ENCODE results near the gene SLC2A9. TPM values are rescaled to one million over a fixed set of nuclear protein-coding genes. Genes with fewer than 3 reads are reported as not detected.
"Not testable (repeated sequence)": the region's sequence is repeated elsewhere in the genome, so short reads cannot be mapped to it uniquely, and the experiment has no call there.

The SLC2A9 gene
- total RNA-seq, 6 experiments from 2014 or later = 16.1 to 25.0 (median 19.8) TPM

DNA sequence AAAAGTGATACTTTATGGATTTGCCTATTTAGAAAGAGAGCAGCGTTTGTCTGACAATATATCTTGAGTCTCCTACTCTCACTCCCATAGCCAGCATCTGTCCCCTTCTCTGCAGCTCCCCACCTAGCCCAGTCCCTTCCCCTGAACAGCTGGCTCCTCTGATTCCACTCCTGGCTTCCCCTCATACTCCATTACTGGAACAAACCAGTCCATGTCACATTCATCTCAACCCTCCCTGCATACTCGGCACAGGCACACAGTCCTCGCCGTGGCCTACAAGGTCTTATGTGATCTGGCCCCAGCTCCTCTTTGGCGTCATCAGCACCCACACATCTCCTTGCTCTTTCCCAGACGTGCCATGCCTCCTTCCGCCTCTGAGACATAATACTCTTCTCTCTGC lies 36.7 kb downstream of the SLC2A9 start:
- no peak for DNase-seq
- no peak for ATAC-seq

GRCh38 chr4:9983211-9983610 lies 38.1 kb downstream of the SLC2A9 start:
- WGBS (ENCODE audit: insufficient coverage, low coverage, low lambda C conversion rate, missing lambda C conversion rate) = 80% methylated on average over 1 of the region's 6 CpGs
- H3K4me1 ChIP-seq = no peaks in the 10 kb centered on the region
- H3K27me3 ChIP-seq = no peaks in the 10 kb centered on the region
- H3K27ac ChIP-seq = no peak overlapping the region
- H3K4me3 ChIP-seq = no peak overlapping the region
- H3K36me3 ChIP-seq = peaks cover 0 to 14% (median under 1%) of the 10 kb centered on the region in 4 donors
- no peak for ATAC-seq
- intact Hi-C loops (cut with DNase I) = no loop called here
- no peak for TF ChIP-seq POLR2A (IDR thresholded peaks at IDR 0.05)
- TF ChIP-seq, protein P1, sequence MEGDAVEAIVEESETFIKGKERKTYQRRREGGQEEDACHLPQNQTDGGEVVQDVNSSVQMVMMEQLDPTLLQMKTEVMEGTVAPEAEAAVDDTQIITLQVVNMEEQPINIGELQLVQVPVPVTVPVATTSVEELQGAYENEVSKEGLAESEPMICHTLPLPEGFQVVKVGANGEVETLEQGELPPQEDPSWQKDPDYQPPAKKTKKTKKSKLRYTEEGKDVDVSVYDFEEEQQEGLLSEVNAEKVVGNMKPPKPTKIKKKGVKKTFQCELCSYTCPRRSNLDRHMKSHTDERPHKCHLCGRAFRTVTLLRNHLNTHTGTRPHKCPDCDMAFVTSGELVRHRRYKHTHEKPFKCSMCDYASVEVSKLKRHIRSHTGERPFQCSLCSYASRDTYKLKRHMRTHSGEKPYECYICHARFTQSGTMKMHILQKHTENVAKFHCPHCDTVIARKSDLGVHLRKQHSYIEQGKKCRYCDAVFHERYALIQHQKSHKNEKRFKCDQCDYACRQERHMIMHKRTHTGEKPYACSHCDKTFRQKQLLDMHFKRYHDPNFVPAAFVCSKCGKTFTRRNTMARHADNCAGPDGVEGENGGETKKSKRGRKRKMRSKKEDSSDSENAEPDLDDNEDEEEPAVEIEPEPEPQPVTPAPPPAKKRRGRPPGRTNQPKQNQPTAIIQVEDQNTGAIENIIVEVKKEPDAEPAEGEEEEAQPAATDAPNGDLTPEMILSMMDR (IDR thresholded peaks at IDR 0.05) = no peak
- no peaks in the 10 kb centered on the region for H3K9me3 ChIP-seq
- no peak for DNase-seq

More for the DNA sequence above, 36.7 kb downstream of the SLC2A9 start:
- Histone ChIP-seq H3K27me3 (no peaks in the 10 kb centered on the region), H3K4me1 (no peaks in the 10 kb centered on the region), H3K9me3 (no peaks in the 10 kb centered on the region), H3K27ac (no peak overlapping the region), H3K36me3 (peaks cover 0 to 14% (median 0%) of the 10 kb centered on the region in 4 donors), H3K4me3 (no peak overlapping the region)
- WGBS (ENCODE audit: insufficient coverage, low coverage, low lambda C conversion rate, missing lambda C conversion rate) = 94% methylated on average over 7 of the region's 7 CpGs
- TF ChIP-seq POLR2A (IDR thresholded peaks at IDR 0.05) = no peak
- TF ChIP-seq, protein P1 (IDR thresholded peaks at IDR 0.05) = no peak
- intact Hi-C loops (cut with DNase I) = no loop called here

DNA sequence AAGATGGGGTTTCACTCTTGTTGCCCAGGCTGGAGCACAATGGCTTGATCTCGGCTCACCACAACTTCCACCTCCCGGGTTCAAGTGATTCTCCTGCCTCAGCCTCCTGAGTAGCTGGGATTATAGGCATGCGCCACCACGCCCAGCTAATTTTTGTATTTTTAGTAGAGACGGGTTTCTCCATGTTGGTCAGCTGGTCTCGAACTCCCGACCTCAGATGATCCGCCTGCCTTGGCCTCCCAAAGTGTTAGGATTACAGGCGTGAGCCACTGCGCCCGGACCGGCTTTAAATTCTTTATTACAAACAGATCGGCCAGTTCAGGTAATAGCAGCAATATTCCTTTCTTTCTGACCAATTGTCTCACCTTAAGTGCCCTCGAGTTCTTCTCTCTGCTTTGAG lies 39.4 kb downstream of the SLC2A9 start:
- 91% methylated on average over 14 of the region's 14 CpGs for WGBS (ENCODE audit: insufficient coverage, low coverage, low lambda C conversion rate, missing lambda C conversion rate)
- H3K4me1 ChIP-seq; intact Hi-C loops (cut with DNase I): not testable (repeated sequence)

GRCh38 chr4:9980898-9981297 lies 40.4 kb downstream of the SLC2A9 start:
- Histone ChIP-seq H3K9me3 (no peaks in the 10 kb centered on the region), H3K4me3 (no peak overlapping the region), H3K36me3 (peaks cover 0 to 14% (median under 1%) of the 10 kb centered on the region in 4 donors), H3K27ac (no peak overlapping the region), H3K27me3 (no peaks in the 10 kb centered on the region), H3K4me1 (no peaks in the 10 kb centered on the region)
- WGBS (ENCODE audit: insufficient coverage, low coverage, low lambda C conversion rate, missing lambda C conversion rate) = 100% methylated on average over 5 of the region's 5 CpGs
- no peak for TF ChIP-seq POLR2A (IDR thresholded peaks at IDR 0.05)
- TF ChIP-seq, protein P1 (IDR thresholded peaks at IDR 0.05) = no peak
- ATAC-seq = no peak
- no peak for DNase-seq
- intact Hi-C loops (cut with DNase I) = no loop called here

More for the DNA sequence above, 39.4 kb downstream of the SLC2A9 start:
- ATAC-seq, H3K27me3 ChIP-seq, H3K4me3 ChIP-seq, H3K9me3 ChIP-seq, H3K27ac ChIP-seq, DNase-seq: not testable (repeated sequence)
- peaks cover 0 to 14% (median under 1%) of the 10 kb centered on the region in 4 donors for H3K36me3 ChIP-seq

DNA sequence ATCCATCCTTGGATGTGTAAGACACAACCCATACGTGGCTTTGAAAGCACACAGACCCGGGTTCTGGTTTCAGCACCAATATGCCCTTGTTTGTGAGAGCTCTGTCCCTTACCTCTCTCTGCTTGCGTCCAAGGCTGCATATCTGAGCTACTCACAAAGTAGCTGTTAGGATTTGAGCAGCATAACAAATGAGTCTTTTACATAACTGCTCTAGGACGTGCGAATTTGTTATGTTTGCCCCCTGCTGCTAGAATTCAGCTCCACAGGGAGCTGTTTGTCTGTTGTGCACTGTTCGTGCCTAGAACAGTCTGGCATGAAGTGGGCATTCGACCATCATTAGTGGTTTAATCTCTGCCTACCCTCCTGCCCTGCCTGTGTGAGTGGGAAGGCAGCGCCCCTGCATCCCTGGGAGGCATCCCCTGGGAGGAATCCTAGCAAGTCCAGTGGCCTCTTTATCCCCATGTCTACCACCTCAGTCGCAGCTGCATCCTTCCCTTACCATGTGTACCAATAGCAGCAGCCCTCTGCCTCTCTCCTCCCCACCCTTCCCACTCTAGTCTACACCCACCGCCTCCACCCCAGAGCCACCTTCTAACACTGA lies 42.1 kb downstream of the SLC2A9 start:
- intact Hi-C loops (cut with DNase I) = no loop called here
- no peaks in the 10 kb centered on the region for H3K4me1 ChIP-seq
- H3K36me3 ChIP-seq = peaks cover 0 to 7% (median under 1%) of the 10 kb centered on the region in 4 donors
- no peaks in the 10 kb centered on the region for H3K9me3 ChIP-seq
- DNase-seq (no peak), ATAC-seq (no peak)
- TF ChIP-seq, protein P1 (IDR thresholded peaks at IDR 0.05) = no peak
- no peak for TF ChIP-seq POLR2A (IDR thresholded peaks at IDR 0.05)
- no peak overlapping the region for H3K27ac ChIP-seq
- WGBS (ENCODE audit: insufficient coverage, low coverage, low lambda C conversion rate, missing lambda C conversion rate) = 43% methylated on average over 1 of the region's 10 CpGs
- no peak overlapping the region for H3K4me3 ChIP-seq
- no peaks in the 10 kb centered on the region for H3K27me3 ChIP-seq
